HepG2 (cell line): Measurements from ENCODE around the gene KDM4E. TPM values are rescaled to one million over a fixed set of nuclear protein-coding genes. Genes with fewer than 3 reads are reported as not detected.

Experiments used
- AHR ChIP-seq: IDR thresholded peaks from 2 replicates; pipeline ENCODE4 v1.6.1; 2018; ENCODE audit warnings: missing genetic modification reagents, missing compliant biosample characterization
- BCLAF1 ChIP-seq: fragments of 450-650 bp; IDR thresholded peaks from 2 replicates; pipeline ENCODE4 v1.6.1; 2017; ENCODE audit warnings: mild to moderate bottlenecking
- CBX5 ChIP-seq: sonication (generic); formaldehyde crosslinking; IDR thresholded peaks from 2 replicates; pipeline ENCODE4 v1.4.0; 2020; ENCODE audit warnings: missing genetic modification reagents, borderline replicate concordance
- CSRNP1 ChIP-seq: sonication (generic); formaldehyde crosslinking; IDR thresholded peaks from 2 replicates; pipeline ENCODE4 v1.8.1; 2023; ENCODE audit warnings: mild to moderate bottlenecking, missing genetic modification reagents
- GATAD2A ChIP-seq: IDR thresholded peaks from 2 replicates; pipeline ENCODE4 v1.6.1; 2016
- GLMP ChIP-seq: sonication (generic); formaldehyde crosslinking; IDR thresholded peaks from 2 replicates; pipeline ENCODE4 v1.9.0; 2021; ENCODE audit warnings: missing genetic modification reagents, mild to moderate bottlenecking, borderline replicate concordance
- KLF9 ChIP-seq: IDR thresholded peaks from 2 replicates; pipeline ENCODE4 v1.6.1; 2016; ENCODE audit warnings: low read depth
- MNT ChIP-seq: fragments of 450-650 bp; IDR thresholded peaks from 2 replicates; pipeline ENCODE4 v1.6.1; 2016
- NONO ChIP-seq, 2 experiments: fragments of 450-650 bp in 1 of 2; sonication (generic) in 1 of 2; formaldehyde crosslinking in 1 of 2; IDR thresholded peaks in 1 of 2; conservative IDR thresholded peaks in 1 of 2; 2 replicates each; pipeline versions ENCODE4 v1.6.1 to v1.8.0; 2017 to 2022; ENCODE audit warnings: mild to moderate bottlenecking in 1 of 2, missing genetic modification reagents in 1 of 2, moderate library complexity in 1 of 2
- PAXIP1 ChIP-seq: sonication (generic); formaldehyde crosslinking; conservative IDR thresholded peaks from 2 replicates; pipeline ENCODE4 v1.4.0; 2020; ENCODE audit warnings: mild to moderate bottlenecking, missing genetic modification reagents, moderate library complexity
- SIN3B ChIP-seq: fragments of 150-350 bp; IDR thresholded peaks from 2 replicates; pipeline ENCODE4 v1.6.1; 2014; ENCODE audit warnings: low read length
- TFE3 ChIP-seq: IDR thresholded peaks from 2 replicates; pipeline ENCODE4 v1.6.1; 2016
- ZIK1 ChIP-seq: sonication (generic); formaldehyde crosslinking; IDR thresholded peaks from 2 replicates; pipeline ENCODE4 v1.5.0; 2020; ENCODE audit warnings: mild to moderate bottlenecking, low read depth, missing genetic modification reagents, borderline replicate concordance
- ZKSCAN5 ChIP-seq: sonication (generic); formaldehyde crosslinking; IDR thresholded peaks from 2 replicates; pipeline ENCODE4 v1.5.1; 2020; ENCODE audit warnings: mild to moderate bottlenecking, missing genetic modification reagents
- ZNF562 ChIP-seq: sonication (generic); formaldehyde crosslinking; IDR thresholded peaks from 2 replicates; pipeline ENCODE4 v1.8.0; 2022; ENCODE audit warnings: missing genetic modification reagents, borderline replicate concordance
- ZNF614 ChIP-seq: IDR thresholded peaks from 2 replicates; pipeline ENCODE4 v1.6.1; 2018; ENCODE audit warnings: missing biosample characterization, missing genetic modification reagents, inconsistent platforms, borderline replicate concordance
- polyA plus RNA-seq, 8 experiments: library from polyadenylated mRNA; depleted of rRNA in 3 of 8; stranded (reverse) in 7 of 8; unstranded in 1 of 8; fragments of >200 nt; fragmentation: Illumina TruSeq in 4 of 8; extraction: Trizol in 4 of 8; gene quantifications; 2 replicates each; pipeline versions ENCODE4 v1.2.1 to v1.2.3, GENCODE V29; 2011 to 2016; ENCODE audit warnings: low read depth in 4 of 8, missing spikeins in 1 of 8, mixed read lengths in 1 of 8; ENCODE audit not compliant: insufficient read depth in 1 of 8
- total RNA-seq, 5 experiments: library from RNA; depleted of rRNA; stranded (reverse); fragments of >200 nt; fragmentation: Illumina TruSeq; extraction: Trizol; gene quantifications; 2 replicates each; pipeline ENCODE4 v1.2.3, GENCODE V29; 2016; ENCODE audit warnings: low read depth in 1 of 5

KDM4E gene
- total and polyA plus RNA-seq, 2 of the 13 experiments (the other 11 are each of a cell fraction or from before 2014, with no cell fraction given): not detected

- TF ChIP-seq NONO (IDR thresholded peaks at IDR 0.05) (no peak), NONO (CRISPR knock-in tag; conservative IDR thresholded peaks at IDR 0.05) (peak; percentile 76), ZNF614 (no peak), MNT (no peak), SIN3B (no peak), ZNF562 (CRISPR knock-in tag) (no peak), PAXIP1 (CRISPR knock-in tag) (peak; percentile 34; the same call in 1 of the 2 replicates), CBX5 (CRISPR knock-in tag) (peak; percentile 62; the same call in 1 of the 2 replicates), GLMP (CRISPR knock-in tag) (no peak), BCLAF1 (no peak), AHR (peak; percentile 45; the same call in 1 of the 2 replicates), GATAD2A (CRISPR knock-in tag) (peak; percentile 60), TFE3 (CRISPR knock-in tag) (no peak), CSRNP1 (CRISPR knock-in tag) (no peak; the same call in 1 of the 2 replicates), KLF9 (CRISPR knock-in tag) (no peak), ZIK1 (CRISPR knock-in tag) (no peak; the same call in none of the 2 replicates), ZKSCAN5 (no peak)
Measured at GRCh38 chr11:95067039-95067840, 42.2 kb downstream of the KDM4E start (continued).
